Measurements from ENCODE around the gene ARMH4. TPM values are rescaled to one million over a fixed set of nuclear protein-coding genes. Genes with fewer than 3 reads are reported as not detected.

ARMH4 gene
- total RNA-seq, 4 donors from 2014 or later, result 4.6 to 11.8 (median 6.8) TPM

DNA sequence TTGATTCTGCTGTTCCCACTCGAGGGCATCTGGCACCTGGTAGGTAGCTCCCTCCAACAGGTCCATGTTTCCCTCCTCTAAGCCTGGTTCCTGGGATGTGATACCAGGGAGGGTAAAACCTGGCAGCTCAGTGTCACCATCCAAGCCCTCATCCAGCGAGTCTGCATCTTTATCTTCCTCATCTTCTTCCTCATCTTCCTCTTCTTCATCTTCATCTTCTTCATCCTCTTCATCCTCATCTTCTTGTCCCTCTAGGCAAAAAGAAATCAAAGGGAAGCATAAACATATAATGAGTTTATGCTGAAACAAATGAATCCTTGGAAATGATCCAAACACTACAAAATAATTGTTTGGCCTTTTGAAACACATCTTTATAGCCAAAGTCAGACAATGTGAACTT lies 55.3 kb downstream of the ARMH4 start:
- TF ChIP-seq POLR2A (IDR thresholded peaks at IDR 0.05) (no peak), POLR2AphosphoS5 (IDR thresholded peaks at IDR 0.05) (no peak), EP300 (IDR thresholded peaks at IDR 0.05) (no peak)
- TF ChIP-seq, protein P1, sequence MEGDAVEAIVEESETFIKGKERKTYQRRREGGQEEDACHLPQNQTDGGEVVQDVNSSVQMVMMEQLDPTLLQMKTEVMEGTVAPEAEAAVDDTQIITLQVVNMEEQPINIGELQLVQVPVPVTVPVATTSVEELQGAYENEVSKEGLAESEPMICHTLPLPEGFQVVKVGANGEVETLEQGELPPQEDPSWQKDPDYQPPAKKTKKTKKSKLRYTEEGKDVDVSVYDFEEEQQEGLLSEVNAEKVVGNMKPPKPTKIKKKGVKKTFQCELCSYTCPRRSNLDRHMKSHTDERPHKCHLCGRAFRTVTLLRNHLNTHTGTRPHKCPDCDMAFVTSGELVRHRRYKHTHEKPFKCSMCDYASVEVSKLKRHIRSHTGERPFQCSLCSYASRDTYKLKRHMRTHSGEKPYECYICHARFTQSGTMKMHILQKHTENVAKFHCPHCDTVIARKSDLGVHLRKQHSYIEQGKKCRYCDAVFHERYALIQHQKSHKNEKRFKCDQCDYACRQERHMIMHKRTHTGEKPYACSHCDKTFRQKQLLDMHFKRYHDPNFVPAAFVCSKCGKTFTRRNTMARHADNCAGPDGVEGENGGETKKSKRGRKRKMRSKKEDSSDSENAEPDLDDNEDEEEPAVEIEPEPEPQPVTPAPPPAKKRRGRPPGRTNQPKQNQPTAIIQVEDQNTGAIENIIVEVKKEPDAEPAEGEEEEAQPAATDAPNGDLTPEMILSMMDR (IDR thresholded peaks at IDR 0.05), result no peak
- Histone ChIP-seq H3K36me3 (peaks cover 0 to 27% of the 10 kb centered on the region in 2 donors), H3K27me3 (no peaks in the 10 kb centered on the region), H3K27ac (no peak overlapping the region), H3K9me3 (no peaks in the 10 kb centered on the region), H3K4me3 (no peak overlapping the region), H3K4me1 (no peaks in the 10 kb centered on the region)
- no peak for ATAC-seq
- 71 to 86% methylated on average over 1 to 2 of the region's 2 CpGs for WGBS, 2 donors (ENCODE audit: low coverage in 1 of 2)

DNA sequence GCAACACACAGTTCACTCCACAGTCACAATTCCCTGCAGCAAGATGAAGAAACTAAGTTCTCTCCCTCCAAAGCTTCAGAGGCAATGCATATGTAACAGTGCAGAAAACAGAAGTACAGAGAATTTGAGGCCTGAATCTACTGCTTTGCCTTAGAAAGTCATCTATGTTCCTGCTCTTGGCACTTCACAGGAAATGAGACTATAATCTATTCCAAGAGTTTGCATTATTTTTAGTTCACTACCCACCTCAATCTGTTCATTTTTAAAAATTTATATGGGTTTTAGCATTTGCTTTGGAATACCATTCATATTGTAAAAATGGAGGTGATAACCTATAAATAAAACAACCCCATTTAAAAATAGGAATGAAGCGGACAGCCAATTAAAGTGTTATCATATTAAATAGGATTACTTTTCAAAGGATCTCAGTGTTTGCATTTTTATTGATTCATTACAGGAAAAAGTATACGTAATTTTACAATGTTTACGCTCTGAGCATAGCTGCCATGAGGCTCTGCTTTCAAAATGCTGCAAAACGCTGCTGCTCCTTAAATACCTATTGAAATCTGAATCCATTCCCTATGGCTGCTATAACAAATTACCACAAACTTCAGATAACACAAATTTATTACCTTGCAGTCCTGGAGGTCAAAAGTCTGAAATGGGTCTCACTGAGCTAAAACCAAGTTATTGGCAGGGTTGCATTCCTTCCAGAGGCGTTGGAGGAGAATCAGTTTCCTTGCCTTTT lies 60.0 kb downstream of the ARMH4 start:
- Histone ChIP-seq H3K4me3 (no peak overlapping the region), H3K9me3 (no peaks in the 10 kb centered on the region), H3K27ac (no peak overlapping the region), H3K36me3 (peaks cover 0 to 27% of the 10 kb centered on the region in 2 donors), H3K4me1 (no peaks in the 10 kb centered on the region), H3K27me3 (no peaks in the 10 kb centered on the region)
- ATAC-seq, result no peak
- 85 to 90% methylated on average over 5 of the region's 5 CpGs for WGBS, 2 donors (ENCODE audit: low coverage in 1 of 2)
- TF ChIP-seq POLR2A (IDR thresholded peaks at IDR 0.05) (no peak), EP300 (IDR thresholded peaks at IDR 0.05) (no peak), POLR2AphosphoS5 (IDR thresholded peaks at IDR 0.05) (no peak)

DNA sequence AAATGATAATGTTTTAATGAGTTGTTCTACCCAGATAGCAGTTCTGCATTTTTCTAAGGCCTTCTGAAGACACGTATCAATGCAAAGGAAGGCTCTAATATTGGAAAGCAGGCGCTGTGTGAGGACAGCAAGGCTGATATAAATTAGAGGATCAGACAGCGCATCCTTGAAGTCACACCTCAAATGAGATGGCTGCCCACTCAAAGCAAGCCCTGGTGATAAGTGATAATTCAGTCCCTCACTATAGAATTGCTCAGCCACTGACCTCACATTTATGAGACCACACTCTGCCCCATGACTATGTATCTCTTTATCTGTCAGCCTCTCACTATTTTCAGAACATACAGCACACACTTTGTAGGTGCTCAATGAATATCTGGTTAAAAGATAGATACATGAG lies 62.4 kb downstream of the ARMH4 start:
- TF ChIP-seq POLR2AphosphoS5 (IDR thresholded peaks at IDR 0.05), result no peak
- no peak for TF ChIP-seq POLR2A (IDR thresholded peaks at IDR 0.05)
- TF ChIP-seq, protein P1 (IDR thresholded peaks at IDR 0.05), result no peak
- no peak for TF ChIP-seq EP300 (IDR thresholded peaks at IDR 0.05)
- H3K27ac ChIP-seq, result no peak overlapping the region
- H3K9me3 ChIP-seq, result no peaks in the 10 kb centered on the region
- 92 to 100% methylated on average over 1 to 3 of the region's 3 CpGs for WGBS, 2 donors (ENCODE audit: low coverage in 1 of 2)
- ATAC-seq, result no peak
- peaks cover 0 to 11% of the 10 kb centered on the region in 2 donors for H3K36me3 ChIP-seq
- H3K27me3 ChIP-seq, result no peaks in the 10 kb centered on the region
- H3K4me3 ChIP-seq, result no peak overlapping the region
- H3K4me1 ChIP-seq, result no peaks in the 10 kb centered on the region

DNA sequence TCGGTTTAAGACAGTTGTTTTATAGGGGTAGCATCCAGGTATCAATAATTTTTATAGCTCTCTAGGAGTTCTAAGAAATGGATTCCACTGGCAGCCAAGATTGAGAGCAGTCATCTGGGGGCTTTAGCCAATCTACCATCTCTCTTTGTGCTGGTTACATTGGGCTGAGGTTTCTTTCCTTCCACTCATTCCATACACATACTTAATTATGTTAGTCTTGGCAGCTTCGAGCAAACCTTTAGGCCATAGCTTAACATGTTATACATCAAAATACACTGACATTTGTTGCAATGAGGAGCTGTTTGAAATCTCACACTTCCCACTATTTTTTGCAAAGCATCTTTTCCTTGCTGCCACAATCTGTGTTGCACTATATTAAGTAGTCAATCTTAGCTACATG lies 63.1 kb downstream of the ARMH4 start:
- peaks cover 0 to 6% of the 10 kb centered on the region in 2 donors for H3K36me3 ChIP-seq
- no peak for ATAC-seq
- 45 to 50% methylated on average over 2 of the region's 2 CpGs for WGBS, 2 donors (ENCODE audit: low coverage in 1 of 2)
- H3K27ac ChIP-seq, result no peak overlapping the region
- TF ChIP-seq POLR2A (IDR thresholded peaks at IDR 0.05) (no peak), POLR2AphosphoS5 (IDR thresholded peaks at IDR 0.05) (no peak), EP300 (IDR thresholded peaks at IDR 0.05) (no peak)
- TF ChIP-seq, protein P1 (IDR thresholded peaks at IDR 0.05), result no peak
- no peak overlapping the region for H3K4me3 ChIP-seq
- H3K4me1 ChIP-seq, result no peaks in the 10 kb centered on the region
- H3K9me3 ChIP-seq, result no peaks in the 10 kb centered on the region
- H3K27me3 ChIP-seq, result no peaks in the 10 kb centered on the region

DNA sequence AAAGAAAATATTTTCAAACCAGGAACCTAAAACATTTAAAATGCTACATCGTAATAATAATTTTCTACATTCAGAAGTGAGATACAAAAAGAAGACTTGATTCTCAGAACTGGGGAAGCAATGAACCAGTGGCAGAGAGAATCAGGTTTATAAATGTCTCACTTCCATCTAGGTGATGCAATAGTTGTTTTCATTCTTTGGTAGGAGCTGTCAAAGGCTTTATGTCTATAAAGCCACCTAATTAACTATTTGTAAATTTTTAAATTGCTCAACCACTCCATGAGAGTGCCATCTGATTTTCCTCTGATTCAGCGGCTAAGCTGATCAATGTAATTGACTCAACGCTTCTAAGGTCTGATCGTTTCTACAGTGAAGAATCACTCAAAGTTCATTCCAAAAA lies 66.1 kb downstream of the ARMH4 start:
- WGBS, 2 donors (ENCODE audit: low coverage in 1 of 2), result 80 to 84% methylated on average over 4 of the region's 4 CpGs
- TF ChIP-seq EP300 (IDR thresholded peaks at IDR 0.05) (no peak), POLR2AphosphoS5 (IDR thresholded peaks at IDR 0.05) (no peak), POLR2A (IDR thresholded peaks at IDR 0.05) (no peak)
- TF ChIP-seq, protein P1 (IDR thresholded peaks at IDR 0.05), result no peak
- ATAC-seq, result no peak
- H3K36me3 ChIP-seq, result no peaks in the 10 kb centered on the region
- peaks cover 4 to 12% (median 10%) of the 10 kb centered on the region in 3 donors for H3K4me1 ChIP-seq
- H3K27ac ChIP-seq, result no peak overlapping the region
- no peaks in the 10 kb centered on the region for H3K27me3 ChIP-seq
- H3K9me3 ChIP-seq, result no peaks in the 10 kb centered on the region
- no peak overlapping the region for H3K4me3 ChIP-seq

All from gastroesophageal sphincter (tissue), 4 donors.